Activated CD4-positive, alpha-beta T cell treated with anti-CD3 and anti-CD28 coated beads, Interleukin-2, amount 10 ng/mL, durations not matched to agents 7 days and 5 days (primary cell): ENCODE data around the gene PSMB11. TPM values are rescaled to one million over a fixed set of nuclear protein-coding genes. Genes with fewer than 3 reads are reported as not detected.
"Not testable (repeated sequence)": the region's sequence is repeated elsewhere in the genome, so short reads cannot be mapped to it uniquely, and the experiment has no call there.

Source experiments
- CTCF ChIA-PET: fragments of 350-600 bp; sonication (Branson Sonifier 250); formaldehyde crosslinking; loops from one replicate; lab custom pipeline; 2021; ENCODE audit warnings: antibody characterized with exemption; lab: Charles Lee
- POLR2A ChIA-PET: fragments of 350-600 bp; sonication (Branson Sonifier 250); formaldehyde crosslinking; loops from one replicate; lab custom pipeline; 2021; ENCODE audit warnings: antibody characterized with exemption; lab: Charles Lee
- DNase-seq: peaks from one replicate; pipeline ENCODE4 v3.0.0-alpha.2; 2020
- H3K27ac Mint-ChIP-seq: one replicate; pipeline ENCODE4 v1.8.0; 2021; ENCODE audit warnings: mild to moderate bottlenecking, moderate library complexity, mixed read lengths
- H3K27me3 Mint-ChIP-seq: one replicate; pipeline ENCODE4 v1.8.0; 2021; ENCODE audit warnings: mixed read lengths
- H3K36me3 Mint-ChIP-seq: one replicate; pipeline ENCODE4 v1.8.0; 2021; ENCODE audit warnings: low read depth, mixed read lengths
- H3K4me1 Mint-ChIP-seq: one replicate; pipeline ENCODE4 v1.8.0; 2021; ENCODE audit warnings: mixed read lengths
- H3K4me3 Mint-ChIP-seq: one replicate; pipeline ENCODE4 v1.8.0; 2021; ENCODE audit warnings: mild to moderate bottlenecking, moderate library complexity, mixed read lengths
- H3K9me3 Mint-ChIP-seq: one replicate; pipeline ENCODE4 v1.8.0; 2021; ENCODE audit warnings: mixed read lengths
- total RNA-seq, 2 experiments: library from RNA; stranded (reverse); gene quantifications; one replicate each; pipeline ENCODE4 v1.2.3, GENCODE V29; 2021

The PSMB11 gene
- total RNA-seq, 2 experiments from 2014 or later: 0.21 TPM; not detected in 1

DNA sequence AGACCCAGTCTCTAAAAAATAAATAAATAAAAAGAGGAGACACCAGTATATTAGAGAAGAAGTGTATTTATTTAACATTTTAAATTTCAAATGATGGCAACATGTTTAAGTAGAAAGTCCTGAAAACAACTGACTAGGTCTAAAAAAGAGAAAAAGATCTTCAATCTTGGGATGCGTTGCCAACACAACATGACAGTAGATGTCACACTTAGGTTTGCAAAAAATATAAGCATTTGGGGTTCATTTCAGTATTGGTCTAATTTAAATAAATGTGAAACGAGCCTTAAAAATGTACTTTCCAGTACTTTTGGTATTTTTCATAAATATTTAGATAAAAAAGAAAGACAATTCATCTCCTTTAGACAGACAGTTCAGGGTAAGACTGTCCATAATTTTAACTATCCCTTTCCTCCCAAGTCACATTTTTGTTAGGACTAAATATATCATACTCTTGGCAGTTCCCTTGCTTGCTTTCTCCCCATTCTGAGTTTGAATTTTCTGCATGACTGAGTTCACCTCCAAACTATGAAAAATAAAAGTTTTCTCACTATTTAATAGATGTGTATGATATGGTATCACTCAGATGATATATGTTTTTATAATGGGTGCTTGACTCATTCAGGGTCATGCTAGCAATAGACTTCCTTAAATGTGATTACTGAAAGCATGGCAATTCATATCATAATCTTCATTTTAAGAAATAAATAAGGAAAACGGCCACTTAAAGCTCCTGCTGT is 36.4 kb upstream of the PSMB11 start:
- H3K4me1 Mint-ChIP-seq: peaks cover 47% of the 10 kb centered on the region
- DNase-seq: no peak
- ChIA-PET CTCF (interaction anchor here (0.7 to 2.5 kb wide), 10 partner anchors 10 to 288 kb away, joined by 3 to 25 read pairs (median 10); partner anchors contain the start of genes AJUBA and PRMT5), POLR2A (interaction anchor here (1.4 kb wide), 1 partner anchor 15 kb away, joined by 5 read pairs; no protein-coding TSS in a partner anchor)
- no peaks in the 10 kb centered on the region for H3K27me3 Mint-ChIP-seq
- peak overlapping the region; percentile 92 for H3K27ac Mint-ChIP-seq
- H3K4me3 Mint-ChIP-seq: peak overlapping the region; percentile 91
- H3K36me3 Mint-ChIP-seq: peaks cover 6% of the 10 kb centered on the region
- H3K9me3 Mint-ChIP-seq: peaks cover 2% of the 10 kb centered on the region

DNA sequence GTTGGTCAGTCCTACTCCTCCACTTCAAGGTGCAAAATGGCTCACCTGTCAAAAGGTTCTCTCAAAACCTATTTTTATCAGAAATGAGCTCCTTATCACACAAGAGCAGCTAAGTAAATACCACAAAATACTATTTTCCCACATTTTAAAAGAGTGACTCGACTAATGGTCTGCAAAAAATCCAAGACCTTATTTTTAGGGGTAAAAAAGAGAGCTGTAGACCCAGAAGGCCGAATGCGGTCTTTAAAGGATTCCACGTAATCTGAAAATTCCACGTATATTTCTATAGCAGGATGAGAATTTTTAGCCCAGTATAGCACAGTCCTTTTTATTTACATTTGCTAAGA is 35.9 kb upstream of the PSMB11 start:
- POLR2A ChIA-PET: interaction anchor here (0.6 to 1.4 kb wide), 3 partner anchors 15 to 1208 kb away, joined by 3 to 6 read pairs (median 5); partner anchors contain the start of gene PRMT5
- no peak for DNase-seq
- Mint-ChIP-seq H3K4me1 (peaks cover 48% of the 10 kb centered on the region), H3K27ac (peak overlapping the region; percentile 92), H3K36me3 (peaks cover 6% of the 10 kb centered on the region), H3K4me3 (peak overlapping the region; percentile 91), H3K27me3 (no peaks in the 10 kb centered on the region), H3K9me3 (peaks cover 2% of the 10 kb centered on the region)
- CTCF ChIA-PET: interaction anchor here (0.7 to 2.5 kb wide), 16 partner anchors 9 to 1009 kb away, joined by 3 to 25 read pairs (median 6); partner anchors contain the start of genes AJUBA, CDH24, PRMT5 and RBM23

DNA sequence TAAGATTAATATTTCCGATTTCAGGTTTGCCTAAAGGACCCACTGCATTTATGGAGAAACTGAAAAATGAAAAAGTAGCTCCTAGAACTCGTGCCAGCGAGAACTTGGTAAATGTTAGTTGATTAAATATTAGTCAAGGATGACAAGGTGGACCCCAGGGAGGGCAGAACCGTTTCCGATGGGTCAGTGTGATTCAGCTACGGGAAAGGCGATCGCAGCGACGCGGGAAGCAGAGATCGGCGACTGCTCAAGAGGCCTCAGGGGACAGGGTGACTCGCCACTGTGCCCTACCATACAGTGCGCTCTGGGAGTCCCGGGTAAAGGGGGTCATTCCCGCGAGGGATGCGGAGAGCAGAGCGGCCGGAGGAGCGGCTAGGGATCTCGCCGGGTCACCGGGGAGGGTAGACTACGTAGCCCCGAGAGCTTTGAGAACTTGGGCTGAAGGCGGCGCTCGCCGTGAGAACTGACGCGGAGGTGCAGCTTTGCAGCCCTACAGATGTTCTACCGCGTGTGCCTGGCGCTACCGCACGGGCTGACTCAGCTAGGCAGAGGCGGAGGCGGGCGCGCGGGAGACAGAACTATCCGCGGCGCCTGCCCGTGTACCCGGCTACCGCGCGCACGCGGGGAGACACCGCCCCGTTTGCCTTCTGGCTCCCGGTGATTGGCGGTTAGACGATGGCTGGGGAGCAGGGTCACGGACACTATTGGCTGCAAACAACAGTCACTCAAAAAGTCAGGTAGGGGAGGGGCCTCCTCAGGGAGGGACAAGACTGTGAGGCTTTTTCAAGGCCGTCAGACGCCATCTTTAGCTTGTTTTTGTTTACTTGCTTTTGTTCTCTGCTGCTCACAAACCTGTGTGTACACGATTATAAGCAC is 35.2 kb upstream of the PSMB11 start:
- Mint-ChIP-seq H3K27me3 (no peaks in the 10 kb centered on the region), H3K9me3 (peaks cover 2% of the 10 kb centered on the region), H3K36me3 (peaks cover 6% of the 10 kb centered on the region), H3K4me3 (peak overlapping the region; percentile 91), H3K4me1 (peaks cover 50% of the 10 kb centered on the region), H3K27ac (peak overlapping the region; percentile 92)
- ChIA-PET POLR2A (interaction anchor here (0.5 to 1.4 kb wide), 8 partner anchors 10 to 1208 kb away, joined by 3 to 6 read pairs (median 3); partner anchors contain the start of genes ACIN1, C14orf119 and PRMT5), CTCF (interaction anchor here (0.7 to 2.5 kb wide), 24 partner anchors 8 to 1010 kb away, joined by 3 to 25 read pairs (median 4); partner anchors contain the start of genes AJUBA, CDH24, PRMT5 and PSMB5)
- DNase-seq: peak; percentile 98

DNA sequence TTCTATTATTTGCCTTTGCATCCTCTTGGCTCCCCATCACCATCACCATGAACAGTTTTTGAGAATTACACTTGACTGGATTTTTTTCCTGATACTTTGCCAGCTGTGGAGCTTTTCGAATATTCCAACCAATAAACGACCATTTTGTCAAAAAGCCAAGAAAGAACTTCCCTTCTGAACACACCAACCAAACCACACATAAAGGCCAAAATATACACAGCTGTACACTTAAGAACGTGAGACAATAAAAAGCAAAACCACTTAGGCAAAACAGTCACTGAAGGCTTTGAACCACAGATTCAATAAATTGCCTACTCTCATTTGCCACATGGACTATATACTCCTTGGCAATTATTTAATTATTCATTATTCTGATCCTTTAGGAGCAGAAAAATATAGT is 33.2 kb upstream of the PSMB11 start:
- H3K36me3 Mint-ChIP-seq: peaks cover 6% of the 10 kb centered on the region
- no peak for DNase-seq
- peaks cover 2% of the 10 kb centered on the region for H3K9me3 Mint-ChIP-seq
- ChIA-PET CTCF (interaction anchor here (0.9 to 2.0 kb wide), 4 partner anchors 15 to 48 kb away, joined by 3 to 7 read pairs (median 3); no protein-coding TSS in a partner anchor), POLR2A (no interaction called here)
- H3K4me1 Mint-ChIP-seq: peaks cover 50% of the 10 kb centered on the region
- H3K27ac Mint-ChIP-seq: peak overlapping the region; percentile 92
- peak overlapping the region; percentile 95 for H3K4me3 Mint-ChIP-seq
- H3K27me3 Mint-ChIP-seq: no peaks in the 10 kb centered on the region

DNA sequence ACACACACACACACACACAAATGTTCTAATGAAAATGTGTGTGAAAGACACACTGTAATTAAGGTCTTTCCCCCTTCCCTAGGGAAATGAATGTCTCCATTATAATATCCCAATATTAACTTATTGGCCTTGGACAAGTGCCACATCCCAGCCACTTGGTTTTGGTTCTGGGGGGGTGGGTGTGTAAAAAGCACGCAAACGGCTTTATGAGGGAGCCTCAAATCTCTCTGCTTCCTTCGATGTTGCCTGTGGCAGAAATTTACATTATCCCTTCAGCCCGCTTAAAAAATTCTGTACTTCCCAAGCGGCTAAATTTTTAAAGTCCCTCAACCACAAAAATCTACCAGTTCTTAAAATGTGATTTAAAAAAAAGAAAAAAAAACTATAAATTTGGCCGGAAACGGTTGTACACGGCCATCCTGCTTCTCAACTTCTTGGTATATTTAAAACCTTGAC is 32.5 kb upstream of the PSMB11 start:
- Mint-ChIP-seq H3K9me3 (peaks cover 2% of the 10 kb centered on the region), H3K4me1 (peaks cover 50% of the 10 kb centered on the region), H3K4me3 (peak overlapping the region; percentile 95), H3K27me3 (no peaks in the 10 kb centered on the region), H3K36me3 (peaks cover 6% of the 10 kb centered on the region), H3K27ac (peak overlapping the region; percentile 92)
- ChIA-PET POLR2A (no interaction called here), CTCF (no interaction called here)
- no peak for DNase-seq

GRCh38 chr14:23009939-23010726 is 31.9 kb upstream of the PSMB11 start, which contains the start of gene C14orf93:
Gene C14orf93 (minus strand): TSS chr14:23010143. CDS start chr14:22999023, 11,120 bp downstream.
- H3K36me3 Mint-ChIP-seq: peaks cover 6% of the 10 kb centered on the region
- peak within 1 kb of the TSS; percentile 92 for H3K27ac Mint-ChIP-seq
- CTCF ChIA-PET: interaction anchor here (0.6 to 1.3 kb wide), 3 partner anchors 25 to 1098 kb away, joined by 3 to 7 read pairs (median 3); no protein-coding TSS in a partner anchor
- peaks cover 2% of the 10 kb centered on the region for H3K9me3 Mint-ChIP-seq
- H3K27me3 Mint-ChIP-seq: no peaks in the 10 kb centered on the region
- POLR2A ChIA-PET: no interaction called here
- peaks cover 47% of the 10 kb centered on the region for H3K4me1 Mint-ChIP-seq
- peak within 1 kb of the TSS; percentile 95 for H3K4me3 Mint-ChIP-seq
- peak; percentile 85 for DNase-seq

GRCh38 chr14:23013054-23013748 is 28.8 kb upstream of the PSMB11 start:
- POLR2A ChIA-PET: no interaction called here
- H3K4me3 Mint-ChIP-seq: no peak overlapping the region
- no peaks in the 10 kb centered on the region for H3K27me3 Mint-ChIP-seq
- CTCF ChIA-PET: interaction anchor here (0.6 to 1.8 kb wide), 8 partner anchors 11 to 55 kb away, joined by 3 to 7 read pairs (median 3); partner anchors contain the start of gene CDH24
- H3K9me3 Mint-ChIP-seq: peaks cover 2% of the 10 kb centered on the region
- H3K27ac Mint-ChIP-seq: no peak overlapping the region
- peaks cover 6% of the 10 kb centered on the region for H3K36me3 Mint-ChIP-seq
- no peak for DNase-seq
- H3K4me1 Mint-ChIP-seq: peaks cover 30% of the 10 kb centered on the region

GRCh38 chr14:23013749-23014054 is 28.3 kb upstream of the PSMB11 start:
- DNase-seq, H3K4me3 Mint-ChIP-seq, POLR2A ChIA-PET, H3K36me3 Mint-ChIP-seq, H3K9me3 Mint-ChIP-seq, H3K27me3 Mint-ChIP-seq, H3K27ac Mint-ChIP-seq: not testable (repeated sequence)
- CTCF ChIA-PET: interaction anchor here (0.6 to 1.7 kb wide), 7 partner anchors 10 to 54 kb away, joined by 3 to 7 read pairs (median 3); partner anchors contain the start of gene CDH24
- H3K4me1 Mint-ChIP-seq: peaks cover 25% of the 10 kb centered on the region

DNA sequence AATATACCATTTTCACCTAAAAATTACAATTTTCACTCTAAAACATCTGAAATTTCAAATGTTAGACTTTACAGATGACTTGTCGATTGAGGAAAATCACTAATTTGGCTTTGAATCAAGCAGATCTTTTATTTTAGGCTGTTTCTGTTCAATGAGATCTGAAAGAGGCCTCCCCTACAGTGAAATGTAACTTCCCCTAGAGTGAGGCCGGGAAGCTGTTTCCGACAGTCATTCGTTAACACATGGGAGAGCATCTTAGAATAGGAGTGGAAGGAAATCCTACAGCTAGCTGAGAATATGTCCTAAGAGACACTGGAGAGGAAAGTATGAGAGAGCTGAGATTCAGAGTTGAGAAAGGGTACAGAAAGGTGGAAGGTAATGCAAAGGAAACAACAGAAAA is 26.4 kb upstream of the PSMB11 start:
- ChIA-PET POLR2A (no interaction called here), CTCF (interaction anchor here (0.6 to 1.5 kb wide), 4 partner anchors 8 to 16 kb away, joined by 3 to 4 read pairs (median 4); no protein-coding TSS in a partner anchor)
- Mint-ChIP-seq H3K36me3 (no peaks in the 10 kb centered on the region), H3K27ac (peak overlapping the region; percentile 16), H3K27me3 (no peaks in the 10 kb centered on the region), H3K9me3 (no peaks in the 10 kb centered on the region), H3K4me1 (peaks cover 16% of the 10 kb centered on the region), H3K4me3 (no peak overlapping the region)
- no peak for DNase-seq

DNA sequence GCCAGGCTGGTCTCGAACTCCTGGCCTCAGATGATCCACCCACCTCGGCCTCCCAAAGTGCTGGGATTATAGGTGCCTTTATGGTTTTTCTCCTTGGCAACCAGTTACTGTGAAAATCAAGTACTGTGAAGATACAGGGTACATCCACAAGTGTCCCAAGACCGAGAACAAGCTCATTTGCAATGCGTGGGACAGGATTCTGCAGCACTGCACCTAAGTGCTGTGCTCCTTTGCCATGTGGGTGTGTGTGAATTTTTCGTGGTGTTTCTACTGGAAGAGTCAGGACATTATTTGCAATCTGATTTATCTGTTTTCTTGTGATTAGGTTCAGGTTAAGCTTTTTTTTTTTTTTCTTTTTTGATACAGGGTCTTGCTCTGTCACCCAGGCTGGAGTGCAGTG is 24.9 kb upstream of the PSMB11 start:
- ChIA-PET POLR2A (interaction anchor here (0.5 kb wide), 1 partner anchor 10 kb away, joined by 3 read pairs; no protein-coding TSS in a partner anchor), CTCF (interaction anchor here (0.5 to 1.6 kb wide), 9 partner anchors 10 to 418 kb away, joined by 3 to 10 read pairs (median 3); no protein-coding TSS in a partner anchor)
- Mint-ChIP-seq H3K27ac (no peak overlapping the region), H3K27me3 (no peaks in the 10 kb centered on the region), H3K9me3 (no peaks in the 10 kb centered on the region), H3K36me3 (no peaks in the 10 kb centered on the region), H3K4me3 (no peak overlapping the region), H3K4me1 (peaks cover 28% of the 10 kb centered on the region)
- DNase-seq: no peak

GRCh38 chr14:23018107-23018506 is 23.9 kb upstream of the PSMB11 start:
- Mint-ChIP-seq H3K4me1 (peaks cover 35% of the 10 kb centered on the region), H3K9me3 (no peaks in the 10 kb centered on the region), H3K27ac (no peak overlapping the region), H3K4me3 (no peak overlapping the region), H3K27me3 (no peaks in the 10 kb centered on the region), H3K36me3 (no peaks in the 10 kb centered on the region)
- POLR2A ChIA-PET: no interaction called here
- CTCF ChIA-PET: no interaction called here
- no peak for DNase-seq
